ENCODE results near the gene FAM168A. TPM values are rescaled to one million over a fixed set of nuclear protein-coding genes. Genes with fewer than 3 reads are reported as not detected.

FAM168A gene
- total and polyA plus RNA-seq, 2 donors from 2014 or later = 8.9 to 38.1 TPM

DNA sequence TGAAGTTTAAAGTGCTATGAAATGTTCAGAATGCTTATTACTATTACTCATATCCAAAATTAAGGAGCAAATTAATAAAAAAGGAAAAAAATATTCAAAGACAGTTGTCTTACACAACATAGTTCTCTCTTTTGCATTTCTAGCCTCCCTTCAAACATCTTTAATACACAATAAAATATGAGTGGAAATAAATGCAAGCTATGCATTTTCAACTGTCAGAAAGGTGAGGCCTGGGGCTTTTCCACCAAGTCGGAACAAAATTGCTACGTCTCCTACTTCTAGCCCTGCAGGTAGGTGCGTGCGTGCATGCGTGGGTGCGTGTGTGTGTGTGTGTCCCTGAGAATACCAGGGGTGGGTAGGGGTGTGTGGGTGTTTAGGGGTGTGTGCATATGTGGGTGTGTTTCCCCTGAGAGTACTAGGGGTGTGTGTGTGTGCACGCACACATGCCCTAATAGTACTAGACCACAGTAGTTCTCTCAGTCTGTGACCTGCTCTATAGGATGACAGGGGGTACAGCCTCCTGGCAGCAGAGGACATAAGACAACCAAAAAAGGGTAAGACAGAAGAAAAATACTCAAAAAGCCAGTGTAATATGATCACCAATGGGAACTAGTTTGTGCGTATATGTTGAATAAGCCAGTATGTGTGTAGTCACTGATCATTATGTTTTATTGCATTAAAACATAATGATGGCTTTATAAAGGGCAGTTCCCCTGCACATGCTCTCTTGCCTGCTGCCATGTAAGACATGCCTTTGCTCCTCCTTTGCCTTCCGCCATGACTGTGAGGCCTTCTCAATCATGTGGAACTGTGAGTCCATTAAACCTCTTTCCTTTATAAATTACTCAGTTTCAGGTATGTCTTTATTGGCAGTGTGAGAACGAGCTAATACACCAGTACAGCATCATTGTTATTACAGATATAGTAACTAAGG is 89.4 kb downstream of the FAM168A start:
- no peak overlapping the region for H3K27ac ChIP-seq (ENCODE audit: low read depth in 2 of 2, low read length in 2 of 2)
- TF ChIP-seq CTCF (IDR thresholded peaks at IDR 0.05; ENCODE audit: borderline replicate concordance, extremely low read depth, insufficient read depth) = no peak
- no peaks in the 10 kb centered on the region for H3K36me3 ChIP-seq (ENCODE audit: control insufficient read depth in 2 of 3, insufficient read depth in 3 of 3, low read length in 3 of 3)
- H3K27me3 ChIP-seq (ENCODE audit: control insufficient read depth, insufficient read depth, low read length) = no peaks in the 10 kb centered on the region
- FAIRE-seq = no peak
- no peak overlapping the region for H3K4me3 ChIP-seq (ENCODE audit: low read length in 3 of 3)
- no peak overlapping the region for H3K9ac ChIP-seq (ENCODE audit: low read length in 3 of 3)
- DNase-seq = no peak
- no peaks in the 10 kb centered on the region for H3K4me1 ChIP-seq (ENCODE audit: control insufficient read depth in 2 of 3, insufficient read depth in 2 of 3, low read depth in 1 of 3, low read length in 3 of 3)
- intact Hi-C loops (cut with DNase I) = no loop called here
- H3K9me3 ChIP-seq (ENCODE audit: control insufficient read depth in 2 of 3, insufficient read depth in 1 of 3, low read length in 3 of 3) = no peaks in the 10 kb centered on the region

- H3K4me3 ChIP-seq (ENCODE audit: low read length in 3 of 3) = no peak overlapping the region
- TF ChIP-seq CTCF (IDR thresholded peaks at IDR 0.05; ENCODE audit: borderline replicate concordance, extremely low read depth, insufficient read depth) = no peak
- DNase-seq (no peak), FAIRE-seq (no peak)
- no peaks in the 10 kb centered on the region for H3K27me3 ChIP-seq (ENCODE audit: control insufficient read depth, insufficient read depth, low read length)
- H3K36me3 ChIP-seq (ENCODE audit: control insufficient read depth in 2 of 3, insufficient read depth in 3 of 3, low read length in 3 of 3) = no peaks in the 10 kb centered on the region
- no peaks in the 10 kb centered on the region for H3K4me1 ChIP-seq (ENCODE audit: control insufficient read depth in 2 of 3, insufficient read depth in 2 of 3, low read depth in 1 of 3, low read length in 3 of 3)
- H3K9ac ChIP-seq (ENCODE audit: low read length in 3 of 3) = no peak overlapping the region
- intact Hi-C loops (cut with DNase I) = no loop called here
- no peaks in the 10 kb centered on the region for H3K9me3 ChIP-seq (ENCODE audit: control insufficient read depth in 2 of 3, insufficient read depth in 1 of 3, low read length in 3 of 3)
- no peak overlapping the region for H3K27ac ChIP-seq (ENCODE audit: low read depth in 2 of 2, low read length in 2 of 2)
Observed at GRCh38 chr11:73507086-73507485, 90.8 kb downstream of the FAM168A start.

DNA sequence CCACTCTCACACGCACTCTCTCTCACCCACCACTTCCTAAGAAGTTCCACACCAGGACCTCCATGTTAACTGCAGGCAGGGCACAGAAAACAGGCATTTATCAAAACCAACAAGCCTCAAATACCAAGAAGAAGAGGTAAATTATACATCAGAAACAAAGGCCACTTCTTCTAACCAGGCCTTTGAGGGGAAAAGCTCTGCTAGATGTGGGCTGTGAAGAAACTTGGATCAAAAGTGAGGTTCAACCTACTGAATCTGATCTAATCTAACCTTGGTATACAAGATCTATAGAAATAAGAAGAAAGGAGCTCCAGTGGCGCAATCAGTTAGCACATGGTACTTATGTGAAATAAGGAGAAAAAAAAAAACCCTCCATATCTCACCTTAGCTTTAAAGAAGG is 91.9 kb downstream of the FAM168A start:
- Histone ChIP-seq H3K27ac (ENCODE audit: low read depth in 2 of 2, low read length in 2 of 2) (no peak overlapping the region), H3K36me3 (ENCODE audit: control insufficient read depth in 2 of 3, insufficient read depth in 3 of 3, low read length in 3 of 3) (no peaks in the 10 kb centered on the region), H3K4me1 (ENCODE audit: control insufficient read depth in 2 of 3, insufficient read depth in 2 of 3, low read depth in 1 of 3, low read length in 3 of 3) (no peaks in the 10 kb centered on the region), H3K9me3 (ENCODE audit: control insufficient read depth in 2 of 3, insufficient read depth in 1 of 3, low read length in 3 of 3) (no peaks in the 10 kb centered on the region), H3K27me3 (ENCODE audit: control insufficient read depth, insufficient read depth, low read length) (no peaks in the 10 kb centered on the region), H3K4me3 (ENCODE audit: low read length in 3 of 3) (no peak overlapping the region), H3K9ac (ENCODE audit: low read length in 3 of 3) (no peak overlapping the region)
- intact Hi-C loops (cut with DNase I) = no loop called here
- TF ChIP-seq CTCF (IDR thresholded peaks at IDR 0.05; ENCODE audit: borderline replicate concordance, extremely low read depth, insufficient read depth) = no peak
- DNase-seq (no peak), FAIRE-seq (no peak)

Measured in kidney (tissue), 14 donors.